Measurements from ENCODE around the gene SSUH2. TPM values are rescaled to one million over a fixed set of nuclear protein-coding genes. Genes with fewer than 3 reads are reported as not detected.
"Not testable (repeated sequence)": the region's sequence is repeated elsewhere in the genome, so short reads cannot be mapped to it uniquely, and the experiment has no call there.

Gene SSUH2
- total and polyA plus RNA-seq, 7 donors, result 0.11 to 1.1 (median 0.36) TPM

DNA sequence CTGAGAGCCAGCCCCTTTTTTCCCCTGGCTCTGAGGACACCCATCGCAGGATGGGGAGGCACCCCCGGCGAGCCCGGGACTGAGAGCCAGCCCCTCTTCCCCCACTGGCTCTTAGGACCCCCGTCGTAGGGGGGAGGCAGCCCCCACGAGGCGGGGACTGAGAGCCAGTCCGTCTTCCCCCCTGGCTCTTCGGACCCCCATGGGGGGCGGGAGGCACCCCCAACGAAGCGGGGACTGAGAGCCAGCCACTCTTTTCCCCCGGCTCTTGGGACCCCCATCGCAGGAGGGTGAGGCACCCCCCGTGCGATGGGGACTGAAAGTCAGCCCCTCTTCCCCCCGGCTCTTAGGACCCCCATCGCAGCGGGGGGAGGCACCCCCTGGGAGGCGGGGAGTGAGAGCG lies 36.8 kb upstream of the SSUH2 start:
- Histone ChIP-seq H3K9me3 (no peaks in the 10 kb centered on the region), H3K27ac (no peak overlapping the region), H3K4me1 (no peaks in the 10 kb centered on the region), H3K4me3 (no peak overlapping the region), H3K27me3 (ENCODE audit: insufficient read depth in 3 of 3, low read length in 2 of 3) (peaks cover 0 to 10% (median 5%) of the 10 kb centered on the region in 3 donors), H3K36me3 (ENCODE audit: insufficient read depth in 1 of 2, low read depth in 1 of 2) (no peaks in the 10 kb centered on the region)
- 74 to 83% (median 80%) methylated on average over 13 to 22 of the region's 22 CpGs for WGBS, 3 donors
- intact Hi-C loops (cut with DNase I), result no loop called here
- TF ChIP-seq, protein P1, sequence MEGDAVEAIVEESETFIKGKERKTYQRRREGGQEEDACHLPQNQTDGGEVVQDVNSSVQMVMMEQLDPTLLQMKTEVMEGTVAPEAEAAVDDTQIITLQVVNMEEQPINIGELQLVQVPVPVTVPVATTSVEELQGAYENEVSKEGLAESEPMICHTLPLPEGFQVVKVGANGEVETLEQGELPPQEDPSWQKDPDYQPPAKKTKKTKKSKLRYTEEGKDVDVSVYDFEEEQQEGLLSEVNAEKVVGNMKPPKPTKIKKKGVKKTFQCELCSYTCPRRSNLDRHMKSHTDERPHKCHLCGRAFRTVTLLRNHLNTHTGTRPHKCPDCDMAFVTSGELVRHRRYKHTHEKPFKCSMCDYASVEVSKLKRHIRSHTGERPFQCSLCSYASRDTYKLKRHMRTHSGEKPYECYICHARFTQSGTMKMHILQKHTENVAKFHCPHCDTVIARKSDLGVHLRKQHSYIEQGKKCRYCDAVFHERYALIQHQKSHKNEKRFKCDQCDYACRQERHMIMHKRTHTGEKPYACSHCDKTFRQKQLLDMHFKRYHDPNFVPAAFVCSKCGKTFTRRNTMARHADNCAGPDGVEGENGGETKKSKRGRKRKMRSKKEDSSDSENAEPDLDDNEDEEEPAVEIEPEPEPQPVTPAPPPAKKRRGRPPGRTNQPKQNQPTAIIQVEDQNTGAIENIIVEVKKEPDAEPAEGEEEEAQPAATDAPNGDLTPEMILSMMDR (IDR thresholded peaks at IDR 0.05), result no peak
- DNase-seq, result no peak
- ATAC-seq, result no peak

DNA sequence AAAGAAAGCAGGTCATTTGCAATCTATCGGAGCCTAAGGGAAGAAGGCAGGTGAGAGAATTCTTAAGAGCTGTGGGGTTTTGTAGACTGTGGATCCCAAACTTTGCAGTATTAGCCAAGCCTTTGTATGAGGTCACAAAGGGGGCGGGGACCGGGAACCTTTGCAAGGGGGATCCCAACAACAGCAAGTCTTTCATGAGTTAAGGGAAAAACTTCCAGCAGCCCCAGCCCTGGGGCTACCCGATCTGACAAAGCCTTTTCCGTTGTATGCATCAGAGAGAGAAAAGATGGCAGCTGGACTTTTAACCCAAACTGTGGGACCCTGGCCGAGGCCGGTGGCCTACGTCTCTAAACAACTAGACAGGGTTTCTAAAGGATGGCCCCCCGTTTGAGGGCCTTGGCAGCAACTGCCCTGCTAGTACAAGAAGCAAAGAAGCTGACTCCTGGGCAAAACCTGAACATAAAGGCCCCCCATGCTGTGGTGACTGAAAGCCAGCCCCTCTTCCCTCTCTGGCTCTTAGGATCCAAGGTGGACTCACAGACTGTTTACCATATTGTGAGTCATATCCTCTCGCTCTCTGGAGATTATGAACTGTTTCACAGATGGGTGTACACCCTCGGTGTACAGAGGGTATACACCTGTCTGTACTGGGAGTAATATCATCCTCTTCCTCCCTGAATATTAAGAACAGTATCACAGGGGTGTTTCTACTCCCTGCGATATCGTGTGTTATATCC lies 35.4 kb upstream of the SSUH2 start:
- H3K27ac ChIP-seq; intact Hi-C loops (cut with DNase I); H3K9me3 ChIP-seq; ATAC-seq; H3K36me3 ChIP-seq (ENCODE audit: insufficient read depth in 1 of 2, low read depth in 1 of 2); H3K4me1 ChIP-seq; H3K27me3 ChIP-seq (ENCODE audit: insufficient read depth in 3 of 3, low read length in 2 of 3); H3K4me3 ChIP-seq; DNase-seq: not testable (repeated sequence)
- 56 to 75% (median 63%) methylated on average over 13 of the region's 13 CpGs for WGBS, 3 donors

DNA sequence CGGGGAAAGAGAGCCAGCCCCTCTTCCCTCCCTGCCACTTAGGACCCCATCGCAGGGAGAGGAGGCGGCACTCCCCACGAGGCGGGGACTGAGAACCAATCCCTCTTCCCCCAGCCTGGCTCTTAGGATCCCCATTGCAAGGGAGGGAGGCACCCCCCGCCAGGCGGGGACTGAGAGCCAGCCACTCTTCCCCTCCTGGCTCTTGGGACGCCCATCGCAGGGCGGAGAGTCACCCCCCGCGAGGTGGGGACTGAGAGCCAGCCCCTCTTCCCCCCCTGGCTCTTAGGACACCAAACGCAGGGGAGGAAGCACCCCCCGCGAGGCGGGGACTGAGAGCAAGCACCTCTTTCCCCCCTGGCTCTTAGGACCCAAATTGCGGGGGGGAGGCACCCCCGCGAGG lies 34.2 kb upstream of the SSUH2 start:
- H3K36me3 ChIP-seq (ENCODE audit: insufficient read depth in 1 of 2, low read depth in 1 of 2), result no peaks in the 10 kb centered on the region
- DNase-seq (no peak), ATAC-seq (no peak)
- 27 to 34% methylated on average over 4 to 15 of the region's 19 CpGs; no CpG with 5 or more reads in 1 of the 3 donors for WGBS, 3 donors
- peaks cover 0 to 10% (median 5%) of the 10 kb centered on the region in 3 donors for H3K27me3 ChIP-seq (ENCODE audit: insufficient read depth in 3 of 3, low read length in 2 of 3)
- H3K27ac ChIP-seq, result no peak overlapping the region
- intact Hi-C loops (cut with DNase I), result no loop called here
- no peaks in the 10 kb centered on the region for H3K9me3 ChIP-seq
- no peak overlapping the region for H3K4me3 ChIP-seq
- TF ChIP-seq, protein P1 (IDR thresholded peaks at IDR 0.05), result no peak
- no peaks in the 10 kb centered on the region for H3K4me1 ChIP-seq

DNA sequence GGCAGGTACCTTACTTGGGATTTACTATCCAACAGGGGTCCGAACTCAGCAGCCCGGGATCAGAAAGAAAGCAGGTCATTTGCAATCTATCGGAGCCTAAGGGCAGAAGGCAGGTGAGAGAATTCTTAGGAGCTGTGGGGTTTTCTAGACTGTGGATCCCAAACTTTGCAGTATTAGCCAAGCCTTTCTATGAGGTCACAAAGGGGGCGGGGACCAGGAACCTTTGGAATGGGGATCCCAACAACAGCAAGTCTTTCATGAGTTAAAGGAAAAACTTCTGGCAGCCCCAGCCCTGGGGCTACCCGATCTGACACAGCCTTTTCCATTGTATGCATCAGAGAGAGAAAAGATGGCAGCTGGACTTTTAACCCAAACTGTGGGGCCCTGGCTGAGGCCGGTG lies 32.7 kb upstream of the SSUH2 start:
- WGBS, 3 donors, result 78 to 84% (median 80%) methylated on average over 5 to 6 of the region's 6 CpGs
- H3K36me3 ChIP-seq (ENCODE audit: insufficient read depth in 1 of 2, low read depth in 1 of 2); H3K4me1 ChIP-seq; H3K27me3 ChIP-seq (ENCODE audit: insufficient read depth in 3 of 3, low read length in 2 of 3); H3K4me3 ChIP-seq; DNase-seq; H3K27ac ChIP-seq; ATAC-seq; intact Hi-C loops (cut with DNase I); H3K9me3 ChIP-seq: not testable (repeated sequence)

DNA sequence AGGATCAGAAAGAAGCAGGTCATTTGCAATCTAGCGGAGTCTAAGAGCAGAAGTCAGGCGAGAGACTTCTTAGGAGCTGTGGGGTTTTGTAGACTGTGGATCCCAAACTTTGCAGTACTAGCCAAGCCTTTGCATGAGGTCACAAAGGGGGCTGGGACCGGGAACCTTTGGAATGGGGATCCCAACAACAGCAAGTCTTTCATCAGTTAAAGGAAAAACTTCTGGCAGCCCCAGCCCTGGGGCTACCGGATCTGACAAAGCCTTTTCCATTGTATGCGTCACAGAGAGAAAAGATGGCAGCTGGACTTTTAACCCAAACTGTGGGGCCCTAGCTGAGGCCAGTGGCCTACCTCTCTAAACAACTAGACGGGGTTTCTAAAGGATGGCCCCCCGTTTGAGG lies 31.0 kb upstream of the SSUH2 start:
- H3K36me3 ChIP-seq (ENCODE audit: insufficient read depth in 1 of 2, low read depth in 1 of 2); H3K4me3 ChIP-seq; ATAC-seq; H3K27ac ChIP-seq; intact Hi-C loops (cut with DNase I); H3K9me3 ChIP-seq; H3K4me1 ChIP-seq; DNase-seq; H3K27me3 ChIP-seq (ENCODE audit: insufficient read depth in 3 of 3, low read length in 2 of 3): not testable (repeated sequence)
- 77 to 92% (median 82%) methylated on average over 7 of the region's 7 CpGs for WGBS, 3 donors

DNA sequence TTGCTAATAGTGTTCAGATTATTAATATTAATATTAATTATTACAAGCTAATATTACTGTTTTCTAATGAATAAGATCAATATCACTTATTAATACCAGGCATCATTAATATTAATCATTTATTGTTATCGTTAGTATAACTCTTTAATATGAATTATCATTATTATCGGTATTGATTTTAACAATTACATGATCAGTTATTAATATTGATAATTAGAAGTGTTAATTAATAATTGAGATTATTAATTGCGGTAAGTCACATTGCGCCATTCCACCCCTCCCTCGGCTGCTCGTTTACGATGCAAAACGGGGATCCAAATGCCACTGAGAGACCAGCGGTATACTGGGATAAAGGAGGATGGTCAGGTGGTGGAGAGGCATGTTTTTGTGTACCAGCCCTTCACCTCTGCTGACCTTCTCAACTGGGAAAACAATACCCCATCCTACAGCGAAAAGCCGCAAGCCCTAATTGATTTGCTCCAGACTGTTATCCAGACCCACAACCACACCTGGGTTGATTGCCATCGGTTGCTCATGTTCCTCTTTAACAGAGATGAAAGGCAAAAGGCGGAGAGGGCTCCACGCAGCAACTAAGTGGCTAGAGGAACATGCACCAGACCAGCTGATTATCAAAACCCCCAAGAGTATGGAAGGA lies 28.6 kb upstream of the SSUH2 start:
- no peak overlapping the region for H3K4me3 ChIP-seq
- DNase-seq (no peak), ATAC-seq (no peak)
- intact Hi-C loops (cut with DNase I), result no loop called here
- no peaks in the 10 kb centered on the region for H3K4me1 ChIP-seq
- TF ChIP-seq, protein P1 (IDR thresholded peaks at IDR 0.05), result no peak
- WGBS, 3 donors, result 73 to 77% (median 75%) methylated on average over 14 of the region's 14 CpGs
- H3K36me3 ChIP-seq (ENCODE audit: insufficient read depth in 1 of 2, low read depth in 1 of 2), result no peaks in the 10 kb centered on the region
- no peak overlapping the region for H3K27ac ChIP-seq
- H3K9me3 ChIP-seq, result no peaks in the 10 kb centered on the region
- H3K27me3 ChIP-seq (ENCODE audit: insufficient read depth in 3 of 3, low read length in 2 of 3), result peaks cover 0 to 2% (median 0%) of the 10 kb centered on the region in 3 donors
